CD4-positive, alpha-beta T cell treated with Interleukin-4 for 1 hour (primary cell): ENCODE data around the gene AFF1.
"Not testable (repeated sequence)": the region's sequence is repeated elsewhere in the genome, so short reads cannot be mapped to it uniquely, and the experiment has no call there.

Experiments used
- DNase-seq, 2 donors: peaks; one replicate each; pipeline ENCODE4 v3.0.0-alpha.2; 2020 to 2022

AFF1 gene

GRCh38 chr4:87121341-87122065, 186.7 kb downstream of the AFF1 start:
- DNase-seq, result no peak

GRCh38 chr4:87122252-87122651, 187.4 kb downstream of the AFF1 start:
- no peak for DNase-seq

DNA sequence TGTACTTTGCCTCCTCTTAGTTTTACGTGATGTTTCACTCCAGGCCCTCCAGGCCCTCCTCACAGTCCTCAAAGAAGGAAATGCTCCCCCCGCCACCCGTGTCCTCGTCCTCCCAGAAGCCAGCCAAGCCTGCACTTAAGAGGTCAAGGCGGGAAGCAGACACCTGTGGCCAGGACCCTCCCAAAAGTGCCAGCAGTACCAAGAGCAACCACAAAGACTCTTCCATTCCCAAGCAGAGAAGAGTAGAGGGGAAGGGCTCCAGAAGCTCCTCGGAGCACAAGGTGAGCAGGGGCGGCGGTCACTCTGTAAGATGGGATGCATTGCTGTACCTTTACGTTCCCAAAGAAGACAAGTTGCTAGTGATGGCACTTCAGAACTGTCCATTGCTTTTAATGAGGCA, 191.2 kb downstream of the AFF1 start:
- DNase-seq, result no peak

- DNase-seq, result no peak
Observed at GRCh38 chr4:87128006-87128705, 193.3 kb downstream of the AFF1 start.

- DNase-seq, result no peak
Observed at GRCh38 chr4:87129681-87130080, 194.9 kb downstream of the AFF1 start.

GRCh38 chr4:87130985-87131703, 196.3 kb downstream of the AFF1 start:
- no peak for DNase-seq

- no peak for DNase-seq
Observed at GRCh38 chr4:87132035-87132434, 197.2 kb downstream of the AFF1 start.

GRCh38 chr4:87133183-87133582, 198.4 kb downstream of the AFF1 start:
- no peak for DNase-seq

DNA sequence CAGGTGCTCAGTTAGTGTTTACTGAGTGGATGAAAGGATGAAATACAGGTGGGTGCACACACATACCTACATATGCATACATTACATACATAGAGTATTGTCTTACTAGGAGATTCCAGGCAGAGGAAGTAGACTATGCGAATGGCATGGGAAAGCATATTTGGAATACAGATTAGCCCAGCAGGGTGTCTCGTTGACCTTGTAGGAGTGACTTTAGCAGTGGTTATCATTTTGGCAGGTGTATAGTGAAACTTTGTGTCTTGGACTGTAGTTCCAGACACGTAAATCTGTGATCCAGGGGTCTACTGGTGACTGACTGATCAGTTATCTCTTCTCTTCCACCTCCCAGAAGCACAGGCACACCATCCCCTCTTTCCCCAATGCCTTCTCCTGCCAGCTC, 199.3 kb downstream of the AFF1 start:
- no peak for DNase-seq

- DNase-seq, result no peak
Observed at GRCh38 chr4:87141428-87141827, 206.6 kb downstream of the AFF1 start.

- DNase-seq, result no peak
Observed at GRCh38 chr4:87144356-87144755, 209.5 kb downstream of the AFF1 start.

DNA sequence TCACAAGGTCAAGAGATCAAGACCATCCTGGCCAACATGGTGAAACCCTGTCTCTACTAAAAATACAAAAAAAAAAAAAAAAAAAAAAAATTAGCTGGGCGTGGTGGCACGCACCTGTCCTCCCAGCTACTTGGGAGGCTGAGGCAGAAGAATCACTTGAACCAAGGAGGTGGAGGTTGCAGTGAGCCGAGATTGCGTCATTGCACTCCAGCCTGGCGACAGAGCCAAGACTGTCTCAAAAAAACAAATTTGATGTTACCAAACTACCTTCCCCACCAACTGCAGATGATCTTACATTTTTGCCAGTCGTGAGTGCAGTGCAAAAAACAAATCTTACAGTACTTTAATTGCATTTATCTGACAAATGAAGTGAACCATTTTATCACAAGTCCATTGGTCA, 211.1 kb downstream of the AFF1 start:
- not testable (repeated sequence) for DNase-seq

GRCh38 chr4:87147116-87147515, 212.3 kb downstream of the AFF1 start:
- no peak for DNase-seq

- peak; percentile 28 to 75 for DNase-seq
Observed at GRCh38 chr4:87150498-87151261, 215.9 kb downstream of the AFF1 start.

DNA sequence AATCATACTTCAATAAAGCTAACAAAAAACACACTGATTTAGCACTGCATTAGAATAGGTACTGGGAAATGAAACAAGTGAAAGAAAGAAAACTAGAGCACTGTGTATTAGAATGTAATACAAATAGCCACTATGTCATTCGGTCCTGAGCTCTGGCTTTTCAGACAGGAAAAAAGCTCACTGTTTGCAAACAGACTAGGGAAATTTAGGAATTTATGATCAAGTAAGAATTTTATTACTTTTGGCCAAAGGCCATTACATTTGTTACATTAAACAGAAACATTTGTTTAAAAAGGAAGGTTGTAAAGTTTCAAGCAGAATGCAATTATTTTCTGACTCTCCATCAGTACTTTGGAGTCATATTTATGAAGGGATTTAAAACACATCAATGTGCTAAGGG, 216.9 kb downstream of the AFF1 start:
- no peak for DNase-seq

GRCh38 chr4:87152310-87153041, 217.7 kb downstream of the AFF1 start:
- no peak for DNase-seq

GRCh38 chr4:87153078-87153870, 218.5 kb downstream of the AFF1 start:
- DNase-seq, result no peak

GRCh38 chr4:87165892-87166291, 231.1 kb downstream of the AFF1 start:
- DNase-seq, result no peak

- DNase-seq, result no peak
Observed at GRCh38 chr4:87166296-87166854, 231.6 kb downstream of the AFF1 start.

GRCh38 chr4:87171944-87172343, 237.1 kb downstream of the AFF1 start:
- no peak for DNase-seq

- no peak for DNase-seq
Observed at GRCh38 chr4:87174672-87175071, 239.9 kb downstream of the AFF1 start.
